Activated CD8-positive, alpha-beta memory T cell treated with anti-CD3 and anti-CD28 coated beads, Interleukin-2, amount 10 ng/mL, durations not matched to agents 7 days and 5 days (primary cell): ENCODE data around the gene CD8B2. TPM values are rescaled to one million over a fixed set of nuclear protein-coding genes. Genes with fewer than 3 reads are reported as not detected.
"Not testable (repeated sequence)": the region's sequence is repeated elsewhere in the genome, so short reads cannot be mapped to it uniquely, and the experiment has no call there.

Experiments used
- ATAC-seq: fragments of 150-1000 bp; cut with Tn5 transposase; one replicate; pipeline ENCODE4 v1.10.0; 2021; ENCODE audit warnings: moderate library complexity
- CTCF ChIA-PET: fragments of 350-600 bp; sonication (Branson Sonifier 250); formaldehyde crosslinking; loops from one replicate; lab custom pipeline; 2021; ENCODE audit warnings: antibody characterized with exemption; lab: Charles Lee
- DNase-seq: peaks from one replicate; pipeline ENCODE4 v3.0.0-alpha.2; 2020
- H3K27ac Mint-ChIP-seq: one replicate; pipeline ENCODE4 v1.8.0; 2021; ENCODE audit warnings: mild to moderate bottlenecking, mixed read lengths
- H3K27me3 Mint-ChIP-seq: one replicate; pipeline ENCODE4 v1.8.0; 2021; ENCODE audit warnings: mixed read lengths
- H3K36me3 Mint-ChIP-seq: one replicate; pipeline ENCODE4 v1.8.0; 2021; ENCODE audit warnings: mild to moderate bottlenecking, mixed read lengths
- H3K4me1 Mint-ChIP-seq: one replicate; pipeline ENCODE4 v1.8.0; 2021; ENCODE audit warnings: mixed read lengths
- H3K4me3 Mint-ChIP-seq: one replicate; pipeline ENCODE4 v1.8.0; 2021; ENCODE audit warnings: mild to moderate bottlenecking, moderate library complexity, mixed read lengths
- H3K9me3 Mint-ChIP-seq: one replicate; pipeline ENCODE4 v1.8.0; 2022; ENCODE audit warnings: low read depth, mixed read lengths
- total RNA-seq, 2 experiments: library from RNA; stranded (reverse); gene quantifications; one replicate each; pipeline ENCODE4 v1.2.3, GENCODE V29; 2021

Gene CD8B2
- 1 to 10 TPM; 3.7 to 7.0 TPM for total RNA-seq

DNA sequence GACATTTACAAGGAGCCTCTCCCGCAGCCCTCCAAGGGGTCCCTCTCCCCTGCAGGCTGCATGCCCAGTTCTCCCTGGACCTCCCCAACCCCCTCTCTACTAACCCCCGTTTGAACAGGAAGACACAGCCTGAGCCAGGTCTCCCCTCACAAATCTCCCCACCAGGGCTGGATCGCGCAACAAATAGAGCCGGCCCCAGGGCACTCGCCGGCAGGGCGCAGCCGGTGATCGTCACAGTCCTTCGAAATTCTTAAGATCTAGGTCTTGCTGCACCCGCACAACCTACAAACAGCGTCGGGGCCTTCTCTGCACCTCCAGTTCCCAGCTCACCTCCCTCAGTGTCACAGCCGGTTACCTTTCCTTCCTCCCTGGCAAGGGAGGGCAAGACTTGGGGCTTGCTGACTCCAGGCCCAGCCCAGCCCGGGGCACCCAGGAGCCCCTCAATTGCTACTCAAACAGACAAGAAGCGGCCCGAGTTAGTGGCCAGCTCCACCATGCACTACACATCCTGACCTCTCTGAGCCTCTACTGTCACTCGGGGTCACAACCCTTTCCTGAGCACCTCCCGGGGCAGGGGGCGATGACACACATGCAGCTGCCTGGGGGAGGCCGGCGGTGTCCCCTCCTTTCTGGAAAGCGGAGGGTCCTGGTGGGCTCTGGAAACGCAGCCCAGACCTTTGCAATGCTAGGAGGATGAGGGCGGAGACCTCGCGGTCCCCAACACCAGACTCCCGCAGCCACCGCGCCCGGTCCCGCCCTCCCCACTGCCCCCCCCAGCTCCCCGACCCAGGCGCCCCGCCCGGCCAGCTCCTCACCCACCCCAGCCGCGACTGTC, at the start of gene CD8B2:
CD8B2 (plus strand) TSS at position 814 of the 835 bp plus-strand sequence. CDS start 63 bp downstream, outside the sequence.
- DNase-seq (peak; percentile 45), ATAC-seq (peak; percentile 67)
- H3K9me3 Mint-ChIP-seq, H3K36me3 Mint-ChIP-seq, H3K4me1 Mint-ChIP-seq, H3K4me3 Mint-ChIP-seq, CTCF ChIA-PET, H3K27ac Mint-ChIP-seq: not testable (repeated sequence)
- peaks cover 26% of the 10 kb centered on the region for H3K27me3 Mint-ChIP-seq

GRCh38 chr2:106461882-106462281, 25.3 kb upstream of the CD8B2 start:
- not testable (repeated sequence) for H3K4me1 Mint-ChIP-seq, H3K4me3 Mint-ChIP-seq, H3K27ac Mint-ChIP-seq, H3K9me3 Mint-ChIP-seq, ATAC-seq, H3K36me3 Mint-ChIP-seq, H3K27me3 Mint-ChIP-seq
- peak; percentile 42 for DNase-seq
- CTCF ChIA-PET = interaction anchor here (0.6 kb wide), 1 partner anchor 120 kb away, joined by 4 read pairs; no protein-coding TSS in a partner anchor

- H3K4me1 Mint-ChIP-seq, H3K4me3 Mint-ChIP-seq, H3K9me3 Mint-ChIP-seq, DNase-seq, H3K36me3 Mint-ChIP-seq, H3K27ac Mint-ChIP-seq, CTCF ChIA-PET, H3K27me3 Mint-ChIP-seq, ATAC-seq: not testable (repeated sequence)
Observed at GRCh38 chr2:106467516-106467915, 19.6 kb upstream of the CD8B2 start.

GRCh38 chr2:106468107-106468506, 19.1 kb upstream of the CD8B2 start, which contains the start of gene RGPD3:
RGPD3 (minus strand) TSS chr2:106468413; CDS start chr2:106468288, 125 bp downstream.
- H3K4me1 Mint-ChIP-seq, H3K27ac Mint-ChIP-seq, ATAC-seq, H3K9me3 Mint-ChIP-seq, CTCF ChIA-PET, H3K36me3 Mint-ChIP-seq, H3K27me3 Mint-ChIP-seq, H3K4me3 Mint-ChIP-seq, DNase-seq: not testable (repeated sequence)

GRCh38 chr2:106470658-106471057, 16.5 kb upstream of the CD8B2 start:
- H3K4me1 Mint-ChIP-seq, H3K4me3 Mint-ChIP-seq, H3K27ac Mint-ChIP-seq, H3K36me3 Mint-ChIP-seq, H3K9me3 Mint-ChIP-seq, CTCF ChIA-PET, H3K27me3 Mint-ChIP-seq: not testable (repeated sequence)
- DNase-seq = peak; percentile 66
- peak; percentile 55 for ATAC-seq

DNA sequence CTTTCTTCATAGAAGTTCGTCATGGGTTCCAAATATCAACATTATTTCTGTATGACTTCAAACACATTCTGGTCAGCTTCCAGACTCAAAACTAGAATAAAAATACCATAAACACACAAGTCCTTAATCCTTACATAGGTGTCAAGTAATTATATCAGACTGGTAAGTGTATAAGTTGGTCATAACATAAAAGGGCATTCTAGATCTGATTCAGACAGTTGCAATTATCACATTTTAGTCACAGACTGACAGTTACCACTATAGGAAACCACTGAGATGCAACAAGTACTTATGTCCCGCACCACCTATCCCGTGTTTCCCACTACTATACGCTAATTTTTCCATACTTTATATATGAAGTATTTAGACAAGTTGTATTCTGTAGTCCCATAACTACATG, 9.5 kb upstream of the CD8B2 start:
- CTCF ChIA-PET, H3K9me3 Mint-ChIP-seq, H3K4me3 Mint-ChIP-seq, ATAC-seq, H3K27me3 Mint-ChIP-seq, H3K4me1 Mint-ChIP-seq, H3K27ac Mint-ChIP-seq, DNase-seq, H3K36me3 Mint-ChIP-seq: not testable (repeated sequence)

DNA sequence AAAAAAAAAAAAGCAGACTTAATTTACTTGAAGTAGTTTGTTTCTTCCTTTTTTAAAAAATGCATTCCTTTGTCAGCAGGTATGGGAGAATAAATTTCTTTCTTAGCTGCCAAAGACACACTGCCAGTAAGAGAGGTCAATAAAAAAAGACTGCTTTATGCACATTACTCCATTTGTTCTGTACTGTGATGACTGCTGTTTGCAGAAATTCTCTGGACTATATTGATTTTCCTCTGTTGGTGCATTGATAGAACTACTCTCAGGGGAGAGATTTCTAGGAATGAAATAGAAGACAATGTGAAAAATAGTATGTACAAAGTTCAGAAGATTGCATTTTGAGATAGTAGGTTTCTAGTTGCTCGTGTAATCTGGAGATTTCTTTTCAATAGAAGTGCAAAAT, 7.6 kb upstream of the CD8B2 start:
- H3K9me3 Mint-ChIP-seq, H3K4me3 Mint-ChIP-seq, H3K27me3 Mint-ChIP-seq, ATAC-seq, H3K36me3 Mint-ChIP-seq, DNase-seq, H3K4me1 Mint-ChIP-seq, CTCF ChIA-PET, H3K27ac Mint-ChIP-seq: not testable (repeated sequence)

- H3K4me1 Mint-ChIP-seq, CTCF ChIA-PET, H3K4me3 Mint-ChIP-seq, H3K9me3 Mint-ChIP-seq, H3K36me3 Mint-ChIP-seq, H3K27ac Mint-ChIP-seq, DNase-seq: not testable (repeated sequence)
- peaks cover 26% of the 10 kb centered on the region for H3K27me3 Mint-ChIP-seq
- peak; percentile 31 for ATAC-seq
Observed at GRCh38 chr2:106487386-106488191, 425 bp downstream of the CD8B2 start.

- CTCF ChIA-PET, ATAC-seq, DNase-seq: not testable (repeated sequence)
Observed at GRCh38 chr2:106489701-106490100, 2.5 kb downstream of the CD8B2 start.

DNA sequence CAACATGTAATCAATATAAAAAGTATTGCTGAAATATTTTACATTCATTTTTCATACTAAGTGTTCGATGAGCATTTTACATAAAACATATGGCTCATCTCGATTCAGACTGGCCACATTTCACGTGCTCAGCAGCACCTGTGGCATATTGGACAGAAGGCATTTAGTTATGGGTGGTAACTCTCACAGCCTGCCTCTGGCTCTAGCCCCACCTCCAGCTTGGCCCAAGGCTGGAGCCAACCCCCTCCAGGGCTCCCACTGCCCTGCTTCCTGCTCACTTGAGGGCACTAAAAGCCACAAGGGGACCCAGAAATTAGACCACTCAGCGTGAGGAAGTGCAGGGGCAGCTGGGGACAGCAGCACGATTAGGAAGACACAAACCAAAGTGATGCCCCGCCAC, 5.2 kb downstream of the CD8B2 start:
- CTCF ChIA-PET = not testable (repeated sequence)

More at GRCh38 chr2:106489701-106490100, 2.5 kb downstream of the CD8B2 start:
- not testable (repeated sequence) for H3K36me3 Mint-ChIP-seq, H3K9me3 Mint-ChIP-seq, H3K4me1 Mint-ChIP-seq, H3K4me3 Mint-ChIP-seq, H3K27ac Mint-ChIP-seq
- H3K27me3 Mint-ChIP-seq = peaks cover 23% of the 10 kb centered on the region

DNA sequence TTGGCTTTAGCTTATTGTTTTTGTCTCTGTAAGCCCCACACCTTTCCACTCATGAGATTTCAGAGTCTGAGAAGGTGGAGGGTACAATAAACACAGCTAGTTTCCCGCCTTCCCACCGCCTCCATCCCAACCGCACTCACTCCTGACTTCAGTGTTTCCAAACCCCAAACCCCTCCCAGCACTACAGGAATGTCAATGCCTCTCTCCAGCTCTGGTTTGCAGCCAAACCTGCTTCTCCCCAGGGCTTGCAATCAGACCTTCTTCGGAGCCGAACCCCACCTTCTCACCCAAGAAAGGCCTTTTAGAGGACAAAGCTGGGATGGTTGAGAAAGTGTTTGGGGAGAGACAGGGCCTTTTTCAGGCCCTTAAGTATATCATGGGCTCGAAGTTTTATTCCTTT, 5.7 kb downstream of the CD8B2 start:
- H3K27ac Mint-ChIP-seq, H3K4me3 Mint-ChIP-seq, ATAC-seq, H3K27me3 Mint-ChIP-seq, CTCF ChIA-PET, DNase-seq, H3K9me3 Mint-ChIP-seq, H3K4me1 Mint-ChIP-seq, H3K36me3 Mint-ChIP-seq: not testable (repeated sequence)

More for the DNA sequence above, 5.2 kb downstream of the CD8B2 start:
- not testable (repeated sequence) for H3K36me3 Mint-ChIP-seq, DNase-seq, H3K4me1 Mint-ChIP-seq, H3K27ac Mint-ChIP-seq, H3K9me3 Mint-ChIP-seq, H3K4me3 Mint-ChIP-seq, ATAC-seq
- peaks cover 11% of the 10 kb centered on the region for H3K27me3 Mint-ChIP-seq

GRCh38 chr2:106498549-106498948, 11.4 kb downstream of the CD8B2 start:
- H3K4me1 Mint-ChIP-seq, H3K27me3 Mint-ChIP-seq, ATAC-seq, H3K9me3 Mint-ChIP-seq, DNase-seq, CTCF ChIA-PET, H3K27ac Mint-ChIP-seq, H3K36me3 Mint-ChIP-seq, H3K4me3 Mint-ChIP-seq: not testable (repeated sequence)

DNA sequence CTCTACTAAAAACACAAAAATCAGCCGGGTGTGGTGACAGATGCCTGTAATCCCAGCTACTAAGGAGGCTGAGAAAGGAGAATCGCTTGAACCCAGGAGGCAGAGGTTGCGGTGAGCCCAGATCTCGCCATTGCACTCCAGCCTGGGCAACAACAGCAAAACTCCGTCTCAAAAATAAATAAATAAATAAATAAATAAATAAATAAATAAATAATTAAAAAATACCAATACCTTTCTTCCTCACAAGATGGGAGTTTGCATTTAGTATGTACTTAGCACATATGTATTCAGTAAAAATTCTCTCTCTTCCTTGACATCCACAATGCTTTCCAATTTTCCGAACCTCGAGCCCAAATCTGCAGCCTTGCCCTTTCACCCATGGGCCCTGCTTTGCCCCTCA, 13.2 kb downstream of the CD8B2 start:
- ATAC-seq, CTCF ChIA-PET, H3K4me3 Mint-ChIP-seq, H3K36me3 Mint-ChIP-seq, H3K4me1 Mint-ChIP-seq, H3K27ac Mint-ChIP-seq, DNase-seq, H3K27me3 Mint-ChIP-seq, H3K9me3 Mint-ChIP-seq: not testable (repeated sequence)
